OCI-LY7 (cell line): ENCODE results near the gene RCL1.

ENCODE experiments used
- EZH2phosphoT487 ChIP-seq: fragments of 200-600 bp; sonication (generic); IDR thresholded peaks from 2 replicates; pipeline ENCODE4 v1.6.1; 2018; ENCODE audit warnings: low read depth, borderline replicate concordance, mild to moderate bottlenecking, mixed run types, antibody characterized with exemption, low read length, moderate library complexity, mixed read lengths
- TF ChIP-seq, protein P1 (sequence below): fragments of 200-600 bp; sonication (generic); conservative IDR thresholded peaks from 2 replicates; pipeline ENCODE4 v1.5.1; 2014; ENCODE audit warnings: mild to moderate bottlenecking, antibody characterized with exemption, low read length, moderate library complexity, mixed read lengths

DNA sequence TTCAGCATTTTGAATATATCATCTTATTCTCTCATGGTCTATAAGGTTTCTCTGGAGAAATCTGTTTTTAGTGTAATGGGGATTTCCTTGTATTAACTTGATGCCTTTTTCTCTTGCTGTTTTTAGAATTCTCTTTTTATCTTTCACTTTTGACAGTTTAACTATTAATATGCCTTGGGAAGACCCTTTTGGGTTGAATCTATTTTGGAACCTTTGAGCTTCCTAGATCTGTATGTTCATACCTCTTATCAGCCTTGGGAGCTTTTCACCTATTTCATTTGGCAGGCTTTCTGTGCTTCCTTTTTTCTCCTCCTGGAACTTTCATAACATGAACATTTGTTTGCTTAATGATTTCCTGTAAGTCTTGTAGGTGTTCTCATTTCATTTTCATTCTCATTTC, 22.2 kb downstream of the RCL1 start:
- TF ChIP-seq, protein P1, sequence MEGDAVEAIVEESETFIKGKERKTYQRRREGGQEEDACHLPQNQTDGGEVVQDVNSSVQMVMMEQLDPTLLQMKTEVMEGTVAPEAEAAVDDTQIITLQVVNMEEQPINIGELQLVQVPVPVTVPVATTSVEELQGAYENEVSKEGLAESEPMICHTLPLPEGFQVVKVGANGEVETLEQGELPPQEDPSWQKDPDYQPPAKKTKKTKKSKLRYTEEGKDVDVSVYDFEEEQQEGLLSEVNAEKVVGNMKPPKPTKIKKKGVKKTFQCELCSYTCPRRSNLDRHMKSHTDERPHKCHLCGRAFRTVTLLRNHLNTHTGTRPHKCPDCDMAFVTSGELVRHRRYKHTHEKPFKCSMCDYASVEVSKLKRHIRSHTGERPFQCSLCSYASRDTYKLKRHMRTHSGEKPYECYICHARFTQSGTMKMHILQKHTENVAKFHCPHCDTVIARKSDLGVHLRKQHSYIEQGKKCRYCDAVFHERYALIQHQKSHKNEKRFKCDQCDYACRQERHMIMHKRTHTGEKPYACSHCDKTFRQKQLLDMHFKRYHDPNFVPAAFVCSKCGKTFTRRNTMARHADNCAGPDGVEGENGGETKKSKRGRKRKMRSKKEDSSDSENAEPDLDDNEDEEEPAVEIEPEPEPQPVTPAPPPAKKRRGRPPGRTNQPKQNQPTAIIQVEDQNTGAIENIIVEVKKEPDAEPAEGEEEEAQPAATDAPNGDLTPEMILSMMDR: no peak
- no peak for TF ChIP-seq EZH2phosphoT487
